AG08396 (cell line): ENCODE data around the gene NOTCH2.
"Not testable (repeated sequence)": the region's sequence is repeated elsewhere in the genome, so short reads cannot be mapped to it uniquely, and the experiment has no call there.

Experiments
- DNase-seq: peaks from one replicate; pipeline ENCODE4 v3.0.0; 2012; ENCODE audit warnings: low spot score, mixed read lengths

Gene NOTCH2

GRCh38 chr1:120068683-120069066, 787 bp downstream of the NOTCH2 start:
- not testable (repeated sequence) for DNase-seq

- not testable (repeated sequence) for DNase-seq
These were observed 21.3 kb downstream of the NOTCH2 start for GRCh38 chr1:120048208-120048607.

- DNase-seq, result not testable (repeated sequence)
These were observed 27.7 kb downstream of the NOTCH2 start for GRCh38 chr1:120041771-120042170.

- DNase-seq, result not testable (repeated sequence)
These were observed 37.2 kb downstream of the NOTCH2 start for GRCh38 chr1:120032253-120032652.

- not testable (repeated sequence) for DNase-seq
These were observed 45.7 kb downstream of the NOTCH2 start for GRCh38 chr1:120023791-120024190.

GRCh38 chr1:120014978-120015377, 54.5 kb downstream of the NOTCH2 start:
- not testable (repeated sequence) for DNase-seq

GRCh38 chr1:120008320-120008719, 61.1 kb downstream of the NOTCH2 start:
- not testable (repeated sequence) for DNase-seq

- not testable (repeated sequence) for DNase-seq
These were observed 61.6 kb downstream of the NOTCH2 start for GRCh38 chr1:120007850-120008249.

GRCh38 chr1:120001035-120001434, 68.4 kb downstream of the NOTCH2 start:
- DNase-seq, result not testable (repeated sequence)

GRCh38 chr1:119996731-119997312, 72.6 kb downstream of the NOTCH2 start:
- DNase-seq, result not testable (repeated sequence)

GRCh38 chr1:119995975-119996374, 73.5 kb downstream of the NOTCH2 start:
- not testable (repeated sequence) for DNase-seq

- no peak for DNase-seq
These were observed 81.0 kb downstream of the NOTCH2 start for GRCh38 chr1:119988306-119989062.

- DNase-seq, result no peak
These were observed 81.8 kb downstream of the NOTCH2 start for GRCh38 chr1:119987686-119988085.

GRCh38 chr1:119987112-119987511, 82.3 kb downstream of the NOTCH2 start:
- DNase-seq, result peak; percentile 56

GRCh38 chr1:119986007-119986497, 83.4 kb downstream of the NOTCH2 start:
- no peak for DNase-seq

GRCh38 chr1:119984771-119985170, 84.7 kb downstream of the NOTCH2 start:
- DNase-seq, result no peak

GRCh38 chr1:119981986-119982815, 87.3 kb downstream of the NOTCH2 start:
- DNase-seq, result no peak

GRCh38 chr1:119981496-119981895, 88.0 kb downstream of the NOTCH2 start:
- DNase-seq, result no peak

- no peak for DNase-seq
These were observed 91.4 kb downstream of the NOTCH2 start for GRCh38 chr1:119978018-119978505.

- not testable (repeated sequence) for DNase-seq
These were observed 92.2 kb downstream of the NOTCH2 start for GRCh38 chr1:119977113-119977736.

- DNase-seq, result not testable (repeated sequence)
These were observed 93.7 kb downstream of the NOTCH2 start for GRCh38 chr1:119975582-119976254.
